ENCODE data around the gene KAT7. TPM values are rescaled to one million over a fixed set of nuclear protein-coding genes. Genes with fewer than 3 reads are reported as not detected.

The KAT7 gene
- total and polyA plus RNA-seq, 2 experiments from 2014 or later: 31.0 to 187 TPM

DNA sequence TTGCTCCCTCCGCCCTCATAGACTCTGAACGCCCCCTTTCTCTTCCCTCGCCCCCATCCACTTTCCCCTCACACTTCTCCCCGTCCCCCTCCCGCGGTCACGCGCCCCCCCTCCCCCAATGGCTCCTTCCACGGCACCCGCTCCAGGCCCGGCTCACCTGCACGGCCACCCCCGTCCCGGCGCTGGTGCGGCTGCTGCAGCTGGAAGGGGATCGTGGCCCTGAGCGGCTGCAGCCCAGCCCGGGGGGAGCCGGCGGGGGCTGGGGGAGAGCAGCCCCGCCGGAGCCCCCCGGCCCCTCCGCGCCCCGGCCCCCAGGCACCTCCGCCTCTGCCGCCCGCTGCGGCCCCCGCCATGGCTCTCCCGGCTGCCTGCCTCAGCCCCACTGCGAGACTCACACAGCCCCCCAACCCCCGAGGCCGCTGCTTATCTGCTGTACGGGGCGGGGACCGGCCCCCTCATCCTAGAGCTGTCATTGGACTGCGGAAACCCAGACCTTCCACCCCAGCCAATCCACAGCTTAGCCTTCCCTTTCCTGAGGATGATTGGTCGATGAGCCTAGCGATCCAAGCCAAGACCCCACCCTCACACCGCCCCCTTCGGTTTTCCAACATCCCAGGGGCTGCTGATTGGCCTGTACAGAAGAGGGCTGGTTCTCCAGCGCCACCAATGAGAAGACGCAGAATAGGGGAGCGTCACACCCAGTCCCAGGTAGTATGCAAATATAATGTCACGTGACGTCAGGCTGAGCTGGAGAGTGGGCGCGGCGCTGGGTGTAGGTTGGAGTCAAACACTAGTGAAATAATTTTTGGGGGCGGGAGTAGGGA lies 24.5 kb upstream of the KAT7 start, which contains the start of gene FAM117A:
Gene FAM117A, minus strand, starts transcription at position 397 of the 824 bp plus-strand sequence. Its CDS starts 44 bp downstream, at position 353.
- H3K36me3 Mint-ChIP-seq (ENCODE audit: low read depth): no peaks in the 10 kb centered on the region; the same call in 2 of the 3 replicates
- Histone ChIP-seq H3K4me1 (ENCODE audit: insufficient read depth) (peaks cover 33% of the 10 kb centered on the region), H3K4me2 (peak within 1 kb of the TSS; percentile 86), H2AFZ (peak within 1 kb of the TSS; percentile 1; the same call in 1 of the 2 replicates), H3K36me3 (ENCODE audit: insufficient read depth) (no peaks in the 10 kb centered on the region), H3K27me3 (ENCODE audit: insufficient read depth) (no peaks in the 10 kb centered on the region), H3F3A (replicated peaks; ENCODE audit: low read depth) (no peaks in the 10 kb centered on the region), H3K27ac (ENCODE audit: low read depth) (no peak within 1 kb of the TSS), H4K20me1 (replicated peaks; ENCODE audit: insufficient read depth) (peaks cover 36% of the 10 kb centered on the region), H3K79me2 (replicated peaks; ENCODE audit: insufficient read depth) (peaks cover 45% of the 10 kb centered on the region), H3K9me2 (ENCODE audit: insufficient read depth) (no peaks in the 10 kb centered on the region), H3K4me3 (peak within 1 kb of the TSS; percentile 78)
- peaks cover 38% of the 10 kb centered on the region for H3K4me1 Mint-ChIP-seq
- peak; percentile 96 for ATAC-seq
- peak; percentile 96 for TF ChIP-seq POLR2AphosphoS5 (IDR thresholded peaks at IDR 0.05; ENCODE audit: low read depth)
- TF ChIP-seq CREB1 (CRISPR knock-in tag; IDR thresholded peaks at IDR 0.05; ENCODE audit: low read depth): peak; percentile 90
- TF ChIP-seq ZNF114 (CRISPR knock-in tag; IDR thresholded peaks at IDR 0.05): no peak
- H3K27ac Mint-ChIP-seq: peak within 1 kb of the TSS; percentile 89
- H3K4me3 Mint-ChIP-seq: peak within 1 kb of the TSS; percentile 88
- H3K9me3 Mint-ChIP-seq: no peaks in the 10 kb centered on the region; the same call in 2 of the 3 replicates
- H3K27me3 Mint-ChIP-seq (ENCODE audit: insufficient read depth, low read depth, poor library complexity): peaks cover 11% of the 10 kb centered on the region
- peak; percentile 99 for DNase-seq (ENCODE audit: low spot score)

DNA sequence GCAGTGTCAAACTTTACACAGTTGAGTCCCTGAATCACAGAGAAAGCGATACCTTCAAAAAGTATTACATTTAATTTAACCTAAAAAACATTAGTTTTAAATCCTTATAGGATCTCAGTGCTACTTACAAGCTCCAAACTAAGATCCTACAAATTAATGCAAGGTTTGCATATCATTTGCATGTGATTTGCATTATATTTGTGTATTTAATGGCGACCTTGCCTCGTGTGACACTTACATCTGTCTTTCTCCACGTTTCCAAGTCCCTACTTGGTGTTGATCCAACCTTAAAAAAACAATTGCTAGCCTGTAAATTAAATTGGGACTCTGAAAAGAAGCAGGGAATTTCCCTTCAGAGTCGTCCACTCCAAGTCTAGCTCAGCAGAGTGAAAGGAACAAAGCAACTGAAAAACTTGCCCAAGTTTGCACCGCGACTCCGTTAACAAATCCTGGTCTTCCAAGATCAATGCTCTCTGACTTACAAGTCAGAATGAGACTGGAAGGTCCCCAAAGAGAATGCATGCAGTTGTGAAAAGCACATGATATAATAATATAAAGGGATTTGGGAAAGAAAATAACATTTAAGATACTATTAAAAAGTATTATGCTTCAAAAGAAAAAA lies 23.8 kb upstream of the KAT7 start:
- no peaks in the 10 kb centered on the region; the same call in 2 of the 3 replicates for H3K9me3 Mint-ChIP-seq
- Histone ChIP-seq H3K4me3 (peak overlapping the region; percentile 40), H3K4me2 (peak overlapping the region; percentile 60), H2AFZ (peak overlapping the region; percentile 1; the same call in 1 of the 2 replicates), H3K4me1 (ENCODE audit: insufficient read depth) (peaks cover 31% of the 10 kb centered on the region), H3F3A (replicated peaks; ENCODE audit: low read depth) (no peaks in the 10 kb centered on the region), H3K79me2 (replicated peaks; ENCODE audit: insufficient read depth) (peaks cover 38% of the 10 kb centered on the region), H4K20me1 (replicated peaks; ENCODE audit: insufficient read depth) (peaks cover 29% of the 10 kb centered on the region), H3K27ac (ENCODE audit: low read depth) (no peak overlapping the region), H3K9me2 (ENCODE audit: insufficient read depth) (no peaks in the 10 kb centered on the region), H3K36me3 (ENCODE audit: insufficient read depth) (no peaks in the 10 kb centered on the region), H3K27me3 (ENCODE audit: insufficient read depth) (no peaks in the 10 kb centered on the region)
- no peaks in the 10 kb centered on the region; the same call in 2 of the 3 replicates for H3K36me3 Mint-ChIP-seq (ENCODE audit: low read depth)
- peak overlapping the region; percentile 68 for H3K4me3 Mint-ChIP-seq
- peaks cover 11% of the 10 kb centered on the region for H3K27me3 Mint-ChIP-seq (ENCODE audit: insufficient read depth, low read depth, poor library complexity)
- peaks cover 37% of the 10 kb centered on the region for H3K4me1 Mint-ChIP-seq
- peak; percentile 31 for DNase-seq (ENCODE audit: low spot score)
- H3K27ac Mint-ChIP-seq: peak overlapping the region; percentile 89
- no peak for ATAC-seq
- TF ChIP-seq, protein P1, sequence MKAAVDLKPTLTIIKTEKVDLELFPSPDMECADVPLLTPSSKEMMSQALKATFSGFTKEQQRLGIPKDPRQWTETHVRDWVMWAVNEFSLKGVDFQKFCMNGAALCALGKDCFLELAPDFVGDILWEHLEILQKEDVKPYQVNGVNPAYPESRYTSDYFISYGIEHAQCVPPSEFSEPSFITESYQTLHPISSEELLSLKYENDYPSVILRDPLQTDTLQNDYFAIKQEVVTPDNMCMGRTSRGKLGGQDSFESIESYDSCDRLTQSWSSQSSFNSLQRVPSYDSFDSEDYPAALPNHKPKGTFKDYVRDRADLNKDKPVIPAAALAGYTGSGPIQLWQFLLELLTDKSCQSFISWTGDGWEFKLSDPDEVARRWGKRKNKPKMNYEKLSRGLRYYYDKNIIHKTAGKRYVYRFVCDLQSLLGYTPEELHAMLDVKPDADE (IDR thresholded peaks at IDR 0.05): no peak
- TF ChIP-seq, protein P2, sequence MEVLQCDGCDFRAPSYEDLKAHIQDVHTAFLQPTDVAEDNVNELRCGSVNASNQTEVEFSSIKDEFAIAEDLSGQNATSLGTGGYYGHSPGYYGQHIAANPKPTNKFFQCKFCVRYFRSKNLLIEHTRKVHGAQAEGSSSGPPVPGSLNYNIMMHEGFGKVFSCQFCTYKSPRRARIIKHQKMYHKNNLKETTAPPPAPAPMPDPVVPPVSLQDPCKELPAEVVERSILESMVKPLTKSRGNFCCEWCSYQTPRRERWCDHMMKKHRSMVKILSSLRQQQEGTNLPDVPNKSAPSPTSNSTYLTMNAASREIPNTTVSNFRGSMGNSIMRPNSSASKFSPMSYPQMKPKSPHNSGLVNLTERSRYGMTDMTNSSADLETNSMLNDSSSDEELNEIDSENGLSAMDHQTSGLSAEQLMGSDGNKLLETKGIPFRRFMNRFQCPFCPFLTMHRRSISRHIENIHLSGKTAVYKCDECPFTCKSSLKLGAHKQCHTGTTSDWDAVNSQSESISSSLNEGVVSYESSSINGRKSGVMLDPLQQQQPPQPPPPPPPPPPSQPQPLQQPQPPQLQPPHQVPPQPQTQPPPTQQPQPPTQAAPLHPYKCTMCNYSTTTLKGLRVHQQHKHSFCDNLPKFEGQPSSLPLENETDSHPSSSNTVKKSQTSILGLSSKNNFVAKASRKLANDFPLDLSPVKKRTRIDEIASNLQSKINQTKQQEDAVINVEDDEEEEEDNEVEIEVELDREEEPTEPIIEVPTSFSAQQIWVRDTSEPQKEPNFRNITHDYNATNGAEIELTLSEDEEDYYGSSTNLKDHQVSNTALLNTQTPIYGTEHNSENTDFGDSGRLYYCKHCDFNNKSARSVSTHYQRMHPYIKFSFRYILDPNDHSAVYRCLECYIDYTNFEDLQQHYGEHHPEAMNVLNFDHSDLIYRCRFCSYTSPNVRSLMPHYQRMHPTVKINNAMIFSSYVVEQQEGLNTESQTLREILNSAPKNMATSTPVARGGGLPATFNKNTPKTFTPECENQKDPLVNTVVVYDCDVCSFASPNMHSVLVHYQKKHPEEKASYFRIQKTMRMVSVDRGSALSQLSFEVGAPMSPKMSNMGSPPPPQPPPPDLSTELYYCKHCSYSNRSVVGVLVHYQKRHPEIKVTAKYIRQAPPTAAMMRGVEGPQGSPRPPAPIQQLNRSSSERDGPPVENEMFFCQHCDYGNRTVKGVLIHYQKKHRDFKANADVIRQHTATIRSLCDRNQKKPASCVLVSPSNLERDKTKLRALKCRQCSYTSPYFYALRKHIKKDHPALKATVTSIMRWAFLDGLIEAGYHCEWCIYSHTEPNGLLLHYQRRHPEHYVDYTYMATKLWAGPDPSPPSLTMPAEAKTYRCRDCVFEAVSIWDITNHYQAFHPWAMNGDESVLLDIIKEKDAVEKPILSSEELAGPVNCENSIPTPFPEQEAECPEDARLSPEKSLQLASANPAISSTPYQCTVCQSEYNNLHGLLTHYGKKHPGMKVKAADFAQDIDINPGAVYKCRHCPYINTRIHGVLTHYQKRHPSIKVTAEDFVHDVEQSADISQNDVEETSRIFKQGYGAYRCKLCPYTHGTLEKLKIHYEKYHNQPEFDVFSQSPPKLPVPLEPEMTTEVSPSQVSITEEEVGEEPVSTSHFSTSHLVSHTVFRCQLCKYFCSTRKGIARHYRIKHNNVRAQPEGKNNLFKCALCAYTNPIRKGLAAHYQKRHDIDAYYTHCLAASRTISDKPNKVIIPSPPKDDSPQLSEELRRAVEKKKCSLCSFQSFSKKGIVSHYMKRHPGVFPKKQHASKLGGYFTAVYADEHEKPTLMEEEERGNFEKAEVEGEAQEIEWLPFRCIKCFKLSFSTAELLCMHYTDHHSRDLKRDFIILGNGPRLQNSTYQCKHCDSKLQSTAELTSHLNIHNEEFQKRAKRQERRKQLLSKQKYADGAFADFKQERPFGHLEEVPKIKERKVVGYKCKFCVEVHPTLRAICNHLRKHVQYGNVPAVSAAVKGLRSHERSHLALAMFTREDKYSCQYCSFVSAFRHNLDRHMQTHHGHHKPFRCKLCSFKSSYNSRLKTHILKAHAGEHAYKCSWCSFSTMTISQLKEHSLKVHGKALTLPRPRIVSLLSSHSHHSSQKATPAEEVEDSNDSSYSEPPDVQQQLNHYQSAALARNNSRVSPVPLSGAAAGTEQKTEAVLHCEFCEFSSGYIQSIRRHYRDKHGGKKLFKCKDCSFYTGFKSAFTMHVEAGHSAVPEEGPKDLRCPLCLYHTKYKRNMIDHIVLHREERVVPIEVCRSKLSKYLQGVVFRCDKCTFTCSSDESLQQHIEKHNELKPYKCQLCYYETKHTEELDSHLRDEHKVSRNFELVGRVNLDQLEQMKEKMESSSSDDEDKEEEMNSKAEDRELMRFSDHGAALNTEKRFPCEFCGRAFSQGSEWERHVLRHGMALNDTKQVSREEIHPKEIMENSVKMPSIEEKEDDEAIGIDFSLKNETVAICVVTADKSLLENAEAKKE (CRISPR knock-in tag; IDR thresholded peaks at IDR 0.05): no peak
- TF ChIP-seq POLR2AphosphoS5 (IDR thresholded peaks at IDR 0.05; ENCODE audit: low read depth): no peak
- TF ChIP-seq, protein P3, sequence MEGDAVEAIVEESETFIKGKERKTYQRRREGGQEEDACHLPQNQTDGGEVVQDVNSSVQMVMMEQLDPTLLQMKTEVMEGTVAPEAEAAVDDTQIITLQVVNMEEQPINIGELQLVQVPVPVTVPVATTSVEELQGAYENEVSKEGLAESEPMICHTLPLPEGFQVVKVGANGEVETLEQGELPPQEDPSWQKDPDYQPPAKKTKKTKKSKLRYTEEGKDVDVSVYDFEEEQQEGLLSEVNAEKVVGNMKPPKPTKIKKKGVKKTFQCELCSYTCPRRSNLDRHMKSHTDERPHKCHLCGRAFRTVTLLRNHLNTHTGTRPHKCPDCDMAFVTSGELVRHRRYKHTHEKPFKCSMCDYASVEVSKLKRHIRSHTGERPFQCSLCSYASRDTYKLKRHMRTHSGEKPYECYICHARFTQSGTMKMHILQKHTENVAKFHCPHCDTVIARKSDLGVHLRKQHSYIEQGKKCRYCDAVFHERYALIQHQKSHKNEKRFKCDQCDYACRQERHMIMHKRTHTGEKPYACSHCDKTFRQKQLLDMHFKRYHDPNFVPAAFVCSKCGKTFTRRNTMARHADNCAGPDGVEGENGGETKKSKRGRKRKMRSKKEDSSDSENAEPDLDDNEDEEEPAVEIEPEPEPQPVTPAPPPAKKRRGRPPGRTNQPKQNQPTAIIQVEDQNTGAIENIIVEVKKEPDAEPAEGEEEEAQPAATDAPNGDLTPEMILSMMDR (conservative IDR thresholded peaks at IDR 0.05; ENCODE audit: low read depth in 2 of 2): no peak
- no peak for TF ChIP-seq ZNF114 (CRISPR knock-in tag; IDR thresholded peaks at IDR 0.05)
- TF ChIP-seq NANOG (IDR thresholded peaks at IDR 0.05; ENCODE audit: borderline replicate concordance): no peak
